Neutrophil (primary cell): ENCODE data around the gene GABBR1.

Experiments
- H3K27ac ChIP-seq: fragments of 200-600 bp; sonication (generic); 2 replicates; pipeline ENCODE4 v1.5.1; 2016; ENCODE audit warnings: mild to moderate bottlenecking, moderate library complexity
- H3K27me3 ChIP-seq: fragments of 200-600 bp; sonication (generic); 2 replicates; pipeline ENCODE4 v1.6.0; 2016; ENCODE audit warnings: mild to moderate bottlenecking
- H3K36me3 ChIP-seq: fragments of 200-600 bp; sonication (generic); 2 replicates; pipeline ENCODE4 v1.5.1; 2017
- H3K4me1 ChIP-seq, 2 experiments: fragments of 200-600 bp in 1 of 2; sonication (generic) in 1 of 2; 1 replicate in 1 of 2; 2 replicates in 1 of 2; pipeline versions ENCODE4 v1.5.1 to v1.6.1; 2013 to 2016; ENCODE audit warnings: low read depth in 1 of 2, low read length in 1 of 2, mild to moderate bottlenecking in 1 of 2, moderate library complexity in 1 of 2; ENCODE audit not compliant: control insufficient read depth in 1 of 2, insufficient read depth in 1 of 2
- H3K4me3 ChIP-seq, 2 experiments: fragments of 200-600 bp in 1 of 2; sonication (generic) in 1 of 2; 1 replicate in 1 of 2; 2 replicates in 1 of 2; pipeline ENCODE4 v1.5.1; 2013 to 2016; ENCODE audit warnings: low read depth in 1 of 2, low read length in 1 of 2, mild to moderate bottlenecking in 1 of 2, moderate library complexity in 1 of 2
- H3K9me3 ChIP-seq: fragments of 200-600 bp; sonication (generic); 2 replicates; pipeline ENCODE4 v1.5.1; 2016
- TF ChIP-seq, protein P1 (sequence below): fragments of 200-600 bp; sonication (generic); IDR thresholded peaks from 2 replicates; pipeline ENCODE4 v1.5.1; 2016; ENCODE audit warnings: antibody characterized with exemption

GABBR1 gene

GRCh38 chr6:29610540-29610939 is 22.4 kb downstream of the GABBR1 start:
- Histone ChIP-seq H3K4me3 (no peak overlapping the region), H3K27ac (no peak overlapping the region), H3K36me3 (peaks cover 87% of the 10 kb centered on the region), H3K27me3 (no peaks in the 10 kb centered on the region), H3K9me3 (no peaks in the 10 kb centered on the region), H3K4me1 (no peaks in the 10 kb centered on the region)
- TF ChIP-seq, protein P1, sequence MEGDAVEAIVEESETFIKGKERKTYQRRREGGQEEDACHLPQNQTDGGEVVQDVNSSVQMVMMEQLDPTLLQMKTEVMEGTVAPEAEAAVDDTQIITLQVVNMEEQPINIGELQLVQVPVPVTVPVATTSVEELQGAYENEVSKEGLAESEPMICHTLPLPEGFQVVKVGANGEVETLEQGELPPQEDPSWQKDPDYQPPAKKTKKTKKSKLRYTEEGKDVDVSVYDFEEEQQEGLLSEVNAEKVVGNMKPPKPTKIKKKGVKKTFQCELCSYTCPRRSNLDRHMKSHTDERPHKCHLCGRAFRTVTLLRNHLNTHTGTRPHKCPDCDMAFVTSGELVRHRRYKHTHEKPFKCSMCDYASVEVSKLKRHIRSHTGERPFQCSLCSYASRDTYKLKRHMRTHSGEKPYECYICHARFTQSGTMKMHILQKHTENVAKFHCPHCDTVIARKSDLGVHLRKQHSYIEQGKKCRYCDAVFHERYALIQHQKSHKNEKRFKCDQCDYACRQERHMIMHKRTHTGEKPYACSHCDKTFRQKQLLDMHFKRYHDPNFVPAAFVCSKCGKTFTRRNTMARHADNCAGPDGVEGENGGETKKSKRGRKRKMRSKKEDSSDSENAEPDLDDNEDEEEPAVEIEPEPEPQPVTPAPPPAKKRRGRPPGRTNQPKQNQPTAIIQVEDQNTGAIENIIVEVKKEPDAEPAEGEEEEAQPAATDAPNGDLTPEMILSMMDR, result no peak

DNA sequence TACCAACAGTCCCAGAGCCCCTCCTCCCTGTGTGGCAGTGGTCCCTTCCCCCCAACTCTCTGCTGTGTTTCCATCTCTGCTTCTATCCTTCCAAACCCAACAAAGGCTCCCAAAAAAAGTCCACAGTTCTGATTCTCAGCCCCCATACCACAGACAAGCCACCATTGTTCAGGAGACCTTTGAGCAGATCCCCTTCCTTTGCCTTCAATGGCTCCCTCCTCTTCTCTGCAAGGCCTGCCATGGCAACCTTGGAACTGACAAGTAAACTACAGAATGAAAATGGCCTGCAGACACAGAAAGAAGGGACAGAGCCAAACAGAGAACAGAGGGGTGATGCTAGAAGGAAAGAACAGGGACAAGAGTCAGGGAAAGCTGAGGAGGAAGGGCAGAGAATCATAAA is 24.9 kb downstream of the GABBR1 start:
- H3K4me1 ChIP-seq, result no peaks in the 10 kb centered on the region
- H3K36me3 ChIP-seq, result peaks cover 90% of the 10 kb centered on the region

GRCh38 chr6:29603930-29604329 is 29.1 kb downstream of the GABBR1 start:
- Histone ChIP-seq H3K4me1 (no peaks in the 10 kb centered on the region), H3K27me3 (no peaks in the 10 kb centered on the region), H3K4me3 (no peak overlapping the region), H3K27ac (no peak overlapping the region), H3K36me3 (peaks cover 100% of the 10 kb centered on the region), H3K9me3 (no peaks in the 10 kb centered on the region)
- TF ChIP-seq, protein P1, result no peak

More for the DNA sequence above, 24.9 kb downstream of the GABBR1 start:
- Histone ChIP-seq H3K9me3 (no peaks in the 10 kb centered on the region), H3K27me3 (no peaks in the 10 kb centered on the region), H3K4me3 (no peak overlapping the region), H3K27ac (no peak overlapping the region)
- TF ChIP-seq, protein P1, result no peak

DNA sequence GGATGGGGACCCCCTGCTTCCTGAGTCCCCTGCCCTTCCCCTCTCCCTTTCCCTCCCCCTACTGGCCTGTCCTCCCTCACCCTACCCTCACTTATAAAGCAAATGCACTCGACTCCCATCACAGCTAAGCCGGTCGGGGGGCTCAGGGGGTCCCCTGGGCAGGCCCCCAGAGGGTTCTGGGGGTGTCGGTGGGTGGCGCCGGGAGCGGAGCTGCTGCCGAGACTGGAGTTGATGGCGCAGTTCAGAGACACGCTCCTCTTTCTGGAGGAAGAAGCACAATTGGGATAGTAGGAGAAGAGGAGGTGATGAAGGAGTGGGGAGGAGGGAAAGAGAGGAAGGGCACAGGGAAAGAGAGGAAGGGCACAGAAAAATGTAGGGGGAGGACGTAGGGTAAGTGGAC is 29.5 kb downstream of the GABBR1 start:
- Histone ChIP-seq H3K9me3 (no peaks in the 10 kb centered on the region), H3K4me1 (no peaks in the 10 kb centered on the region), H3K27me3 (no peaks in the 10 kb centered on the region), H3K27ac (no peak overlapping the region), H3K36me3 (peaks cover 99% of the 10 kb centered on the region), H3K4me3 (no peak overlapping the region)
- TF ChIP-seq, protein P1, result no peak

DNA sequence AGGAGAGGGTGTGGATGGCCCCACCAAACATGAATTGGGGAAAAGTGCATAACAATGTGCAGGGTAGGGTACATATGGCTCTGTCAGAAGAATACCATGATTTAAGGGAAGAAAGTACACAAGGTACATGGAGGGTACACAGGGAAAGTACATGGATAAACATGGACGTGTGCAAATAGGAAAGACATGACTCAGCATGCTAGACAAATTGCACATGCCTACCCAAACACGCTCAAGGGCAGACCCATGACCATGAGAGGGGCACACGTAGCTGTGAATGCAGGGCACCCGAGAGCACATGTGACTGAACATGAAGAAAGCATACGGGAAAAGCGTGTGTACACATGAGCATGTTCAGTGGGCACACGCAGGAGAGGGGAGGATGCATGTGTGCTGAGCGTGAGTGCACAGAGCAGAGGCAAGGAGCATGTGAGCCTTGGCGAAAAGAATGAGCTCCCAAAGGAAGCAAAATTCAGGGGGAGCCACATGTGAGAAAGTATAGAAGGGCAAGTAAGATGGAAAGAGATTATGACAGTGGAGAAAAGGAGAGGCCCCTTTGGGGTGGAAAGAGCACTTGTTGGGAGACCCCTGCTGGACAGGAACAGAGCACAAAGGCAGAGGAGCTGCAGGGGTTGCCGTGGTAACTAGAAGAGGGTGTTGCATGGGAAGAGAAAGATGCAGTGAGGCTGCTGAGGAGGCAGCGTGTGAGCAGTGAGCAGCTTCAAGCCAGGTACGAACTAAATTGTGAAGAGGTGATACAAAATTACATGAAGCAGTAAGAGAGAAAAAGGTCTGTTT is 30.2 kb downstream of the GABBR1 start:
- Histone ChIP-seq H3K9me3 (no peaks in the 10 kb centered on the region), H3K27me3 (no peaks in the 10 kb centered on the region), H3K27ac (no peak overlapping the region), H3K36me3 (peaks cover 92% of the 10 kb centered on the region), H3K4me3 (no peak overlapping the region), H3K4me1 (no peaks in the 10 kb centered on the region)
- TF ChIP-seq, protein P1, result no peak
